HT1080 (cell line): ENCODE data around the gene C1orf174. TPM values are rescaled to one million over a fixed set of nuclear protein-coding genes. Genes with fewer than 3 reads are reported as not detected.

Experiments used
- DNase-seq: peaks from one replicate; pipeline ENCODE4 v3.0.0-alpha.2; 2015; ENCODE audit warnings: low read depth
- total RNA-seq: library from RNA; depleted of rRNA; stranded (reverse); fragments of >200 nt; shearing (Covaris generic); gene quantifications from 2 replicates; pipeline ENCODE4 v1.2.3, GENCODE V29; 2014

C1orf174 gene
- total RNA-seq, 1 experiment from 2014 or later, result 81.2 TPM

- DNase-seq, result peak; percentile 61
Measured at GRCh38 chr1:3910857-3911845, 11.1 kb upstream of the C1orf174 start.

GRCh38 chr1:3910049-3910731 is 10.1 kb upstream of the C1orf174 start:
- DNase-seq, result no peak

GRCh38 chr1:3909615-3910014 is 9.5 kb upstream of the C1orf174 start:
- DNase-seq, result no peak

GRCh38 chr1:3908886-3909517 is 8.9 kb upstream of the C1orf174 start:
- no peak for DNase-seq

GRCh38 chr1:3907621-3908165 is 7.6 kb upstream of the C1orf174 start:
- DNase-seq, result no peak

DNA sequence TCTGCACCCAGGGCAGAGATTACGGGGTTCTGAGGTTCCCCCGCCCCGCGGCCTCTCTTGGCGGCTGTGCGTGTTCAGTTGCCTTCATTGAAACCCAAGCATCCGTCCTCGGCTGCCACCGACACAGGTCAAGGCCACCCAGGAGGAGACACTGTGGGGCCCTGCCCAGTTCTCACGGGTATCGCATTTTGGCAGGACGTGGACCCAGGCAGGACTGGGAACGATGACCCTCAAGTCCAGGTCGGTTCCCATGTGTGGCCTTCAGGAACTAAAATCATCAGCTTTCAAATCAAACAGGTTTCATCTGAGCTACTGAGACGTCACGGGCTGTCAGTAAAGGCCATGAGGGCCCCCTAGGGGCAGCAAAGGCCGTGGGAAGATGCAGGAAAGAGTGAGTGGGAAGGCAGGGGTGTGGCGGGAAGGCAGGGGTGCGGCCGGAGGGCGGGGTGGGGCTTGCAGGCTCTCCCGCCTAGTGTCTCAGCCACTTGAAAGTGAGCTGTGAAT is 7.0 kb upstream of the C1orf174 start:
- DNase-seq, result no peak

DNA sequence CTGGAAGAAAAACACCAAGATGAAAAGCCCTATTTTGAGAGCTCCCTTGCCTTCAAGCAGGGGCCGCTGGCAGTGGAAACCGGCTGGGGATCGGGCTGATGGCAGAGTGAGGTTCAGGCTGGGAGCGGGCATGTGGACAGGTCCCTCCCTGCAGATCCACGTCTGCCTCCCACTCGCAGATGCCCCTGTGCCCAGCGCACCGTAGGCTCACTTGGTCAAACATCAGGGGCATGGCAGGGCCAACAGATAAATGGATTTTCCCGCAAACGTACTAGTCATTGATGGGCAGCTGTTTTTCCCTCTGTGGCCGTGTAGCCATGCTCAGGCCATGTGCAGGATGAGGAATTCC is 6.6 kb upstream of the C1orf174 start:
- no peak for DNase-seq

DNA sequence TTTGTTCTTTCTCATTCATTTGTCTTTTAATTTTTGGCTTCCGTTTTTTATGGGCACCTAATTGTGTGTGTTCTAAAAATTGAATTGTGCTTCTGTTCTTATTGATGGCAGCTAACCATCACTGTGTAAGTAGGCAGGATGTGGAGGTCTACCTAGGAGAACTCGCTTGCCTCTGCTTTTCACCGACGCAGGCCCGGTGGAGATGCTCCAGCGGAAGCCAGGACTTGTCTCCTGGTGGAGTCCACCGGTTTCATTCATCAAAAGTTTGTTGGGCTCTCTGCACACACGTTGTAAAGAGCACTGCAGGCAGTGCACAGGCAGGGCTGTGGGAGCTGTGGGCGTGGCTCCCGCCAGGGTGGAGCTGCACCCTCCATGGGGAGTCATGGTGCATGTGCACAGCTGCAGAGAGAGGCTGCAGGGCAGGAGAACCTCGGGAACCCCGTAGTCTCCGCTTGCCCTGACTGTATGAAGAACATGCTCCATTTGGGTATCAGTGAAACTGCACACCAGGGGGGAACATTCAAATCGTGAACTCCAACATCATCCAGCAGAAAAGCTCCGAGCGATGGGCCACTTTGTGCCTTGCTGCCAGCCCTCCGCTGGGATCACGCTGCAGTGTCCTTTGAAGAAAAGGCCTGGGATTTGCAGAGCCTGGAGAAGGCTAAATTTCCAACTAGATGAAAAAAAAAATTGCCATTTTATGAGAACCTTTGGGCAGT is 6.0 kb upstream of the C1orf174 start:
- no peak for DNase-seq

DNA sequence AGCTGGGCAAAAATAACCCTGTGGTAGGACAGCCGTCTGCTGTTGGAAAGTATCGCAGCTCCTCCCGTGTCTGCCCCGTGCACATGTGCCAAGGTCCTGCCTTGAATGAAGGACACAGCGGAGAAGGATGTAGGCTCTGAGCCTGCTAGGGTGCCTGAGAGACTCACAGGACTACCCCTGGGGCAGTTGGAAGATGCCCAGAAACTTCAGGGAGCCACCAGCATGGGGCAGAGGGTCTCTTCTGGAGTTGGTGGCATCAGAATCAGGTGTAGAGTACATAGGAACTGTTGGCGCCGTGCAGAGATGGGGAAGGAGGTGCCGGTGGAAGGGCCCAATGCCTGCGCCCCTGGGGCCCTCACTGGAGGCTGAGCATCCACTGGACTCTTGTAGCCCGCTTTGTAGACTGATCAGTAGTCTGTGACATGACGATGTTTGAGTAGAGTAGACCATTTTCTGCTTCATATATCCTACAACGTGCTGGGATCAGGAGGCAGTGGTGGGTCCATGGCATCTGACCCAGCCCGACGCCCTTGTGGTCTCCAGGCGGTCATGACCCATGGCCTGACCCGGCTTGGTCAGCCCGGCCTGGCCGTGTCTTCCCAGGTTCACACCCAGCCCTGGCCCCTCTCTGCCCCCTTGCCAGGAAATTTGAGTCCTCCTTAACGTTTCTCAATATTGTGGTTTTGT is 5.3 kb upstream of the C1orf174 start:
- no peak for DNase-seq

DNA sequence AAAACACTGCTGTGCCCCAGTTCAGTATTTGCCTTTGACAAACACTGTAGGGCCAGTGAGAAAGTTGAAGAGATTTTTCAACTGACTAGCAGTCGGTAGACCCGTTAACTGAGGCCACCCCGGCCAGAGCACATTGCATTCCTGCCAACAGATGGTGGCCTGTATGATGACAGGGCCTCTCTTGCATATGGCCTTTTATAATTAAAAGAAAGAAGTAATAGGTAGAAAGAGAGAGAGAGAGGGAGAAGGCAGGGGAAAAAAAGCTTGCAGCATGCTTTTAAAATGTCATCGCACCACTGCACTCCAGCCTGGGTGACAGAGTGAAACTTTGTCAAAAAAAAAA is 4.7 kb upstream of the C1orf174 start:
- DNase-seq, result no peak

DNA sequence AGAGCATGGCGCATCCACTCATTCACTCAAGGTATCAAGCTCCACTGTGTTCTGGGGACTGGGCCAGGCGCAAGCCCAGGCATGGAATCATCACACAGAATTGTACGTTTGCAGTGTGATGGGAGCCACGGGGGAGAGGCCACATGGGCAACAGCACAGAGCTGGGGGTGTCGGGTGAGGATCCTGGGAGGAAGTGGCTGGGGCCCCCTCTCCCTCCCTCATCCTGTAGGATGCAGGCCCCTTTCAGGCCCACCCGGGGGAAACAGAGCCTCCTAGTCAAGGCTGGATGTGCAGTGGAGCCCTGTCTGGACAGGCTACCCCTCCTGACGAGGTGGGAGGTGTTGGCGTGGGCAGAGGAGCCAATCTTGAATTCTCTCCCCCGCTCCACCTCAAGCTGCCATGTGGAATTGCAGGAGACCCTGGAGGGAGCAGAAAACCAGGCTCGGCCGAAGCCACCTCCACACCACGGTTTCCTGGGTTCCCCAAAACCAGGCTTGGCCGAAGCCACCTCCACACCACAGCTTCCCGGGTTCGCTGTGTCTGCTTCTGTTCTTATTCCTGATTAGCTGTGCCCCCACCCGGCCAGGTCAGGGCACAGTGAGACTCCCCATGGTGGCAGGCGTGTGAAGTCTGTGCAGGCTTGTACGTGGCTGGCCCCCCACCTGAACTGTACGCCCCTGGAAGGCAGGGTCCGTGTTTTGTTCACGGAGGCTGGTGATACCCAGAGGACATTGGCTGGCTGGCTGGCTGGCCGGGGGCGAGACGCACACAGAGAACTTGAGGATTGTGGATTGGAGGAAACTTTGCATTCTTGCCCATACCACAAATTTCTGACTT is 4.2 kb upstream of the C1orf174 start:
- no peak for DNase-seq

GRCh38 chr1:3903141-3904005 is 3.3 kb upstream of the C1orf174 start:
- DNase-seq, result peak; percentile 20

GRCh38 chr1:3902571-3903091 is 2.6 kb upstream of the C1orf174 start:
- no peak for DNase-seq

GRCh38 chr1:3902111-3902511 is 2.0 kb upstream of the C1orf174 start:
- no peak for DNase-seq

GRCh38 chr1:3900969-3901529 is 977 bp upstream of the C1orf174 start:
- DNase-seq, result peak; percentile 93

- no peak for DNase-seq
Measured at GRCh38 chr1:3899754-3900149, 320 bp downstream of the C1orf174 start.

DNA sequence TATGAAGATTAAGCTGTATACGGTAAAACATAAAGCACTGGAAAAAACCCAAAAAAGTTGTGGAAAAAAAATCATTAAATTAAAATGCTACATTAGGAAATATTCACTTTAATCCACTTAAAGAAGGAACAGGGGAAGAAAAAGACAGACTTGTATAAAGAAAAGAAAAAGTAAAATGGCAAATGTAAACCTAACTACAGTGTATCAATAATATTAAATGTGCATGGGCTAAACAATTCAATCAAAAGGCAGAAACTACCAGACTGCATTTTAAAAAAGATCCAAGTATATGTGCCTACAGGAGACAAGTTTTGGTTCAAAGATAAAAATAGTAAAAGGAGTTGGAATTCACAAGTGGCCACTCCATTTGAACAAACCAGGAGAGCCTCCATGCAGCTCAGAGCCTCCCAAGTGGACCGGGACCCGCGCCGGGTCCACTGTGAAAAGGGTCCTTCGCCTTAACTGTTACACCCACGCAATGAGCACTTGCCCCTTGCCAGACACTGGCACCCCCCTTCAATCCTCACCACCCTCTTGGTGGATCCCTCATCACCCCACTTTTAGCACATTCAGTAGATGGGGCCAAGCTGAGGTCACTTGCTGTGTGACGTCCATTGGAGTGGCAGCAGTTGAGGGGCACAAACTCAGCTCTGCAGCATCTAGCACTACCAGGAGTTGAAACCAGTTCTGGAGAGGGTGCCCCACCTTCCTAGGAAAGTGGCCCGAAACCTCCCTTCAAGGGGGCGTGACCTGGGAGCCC is 898 bp downstream of the C1orf174 start:
- peak; percentile 20 for DNase-seq

- no peak for DNase-seq
Measured at GRCh38 chr1:3898475-3898735, 1.7 kb downstream of the C1orf174 start.
